Stimulated activated CD8-positive, alpha-beta memory T cell treated with anti-CD3 and anti-CD28 coated beads, Interleukin-7, amount 100 ng/mL, for 1 hour (primary cell): Measurements from ENCODE around the gene COL1A1.

Source experiments
- DNase-seq, 2 donors: peaks; one replicate each; pipeline ENCODE4 v3.0.0-alpha.2; 2020; ENCODE audit warnings: low read depth in 2 of 2

The COL1A1 gene

GRCh38 chr17:50186661-50187393 lies 14.6 kb downstream of the COL1A1 start:
- DNase-seq, result no peak

- no peak for DNase-seq
Measured at GRCh38 chr17:50185631-50186471, 15.6 kb downstream of the COL1A1 start.

- DNase-seq, result no peak
Measured at GRCh38 chr17:50184611-50185398, 16.6 kb downstream of the COL1A1 start.

GRCh38 chr17:50184064-50184463 lies 17.4 kb downstream of the COL1A1 start:
- DNase-seq, result no peak

GRCh38 chr17:50183421-50183994 lies 17.9 kb downstream of the COL1A1 start:
- no peak for DNase-seq

GRCh38 chr17:50182783-50183420 lies 18.5 kb downstream of the COL1A1 start:
- no peak for DNase-seq

- DNase-seq, result no peak
Measured at GRCh38 chr17:50181591-50182560, 19.6 kb downstream of the COL1A1 start.

- DNase-seq, result no peak
Measured at GRCh38 chr17:50181144-50181543, 20.3 kb downstream of the COL1A1 start.

- DNase-seq, result no peak
Measured at GRCh38 chr17:50180620-50181019, 20.8 kb downstream of the COL1A1 start.

GRCh38 chr17:50180111-50180510 lies 21.3 kb downstream of the COL1A1 start:
- no peak for DNase-seq

GRCh38 chr17:50177983-50178834 lies 23.2 kb downstream of the COL1A1 start:
- no peak for DNase-seq

- no peak for DNase-seq
Measured at GRCh38 chr17:50177476-50177875, 24.0 kb downstream of the COL1A1 start.

GRCh38 chr17:50176559-50177357 lies 24.7 kb downstream of the COL1A1 start:
- DNase-seq, result no peak

- no peak for DNase-seq
Measured at GRCh38 chr17:50175035-50175807, 26.2 kb downstream of the COL1A1 start.

- DNase-seq, result no peak
Measured at GRCh38 chr17:50174444-50174843, 27.0 kb downstream of the COL1A1 start.

GRCh38 chr17:50173335-50173941 lies 28.0 kb downstream of the COL1A1 start:
- DNase-seq, result no peak

GRCh38 chr17:50172936-50173334 lies 28.5 kb downstream of the COL1A1 start:
- no peak for DNase-seq
